ENCODE results near the gene ABHD12.

The ABHD12 gene

DNA sequence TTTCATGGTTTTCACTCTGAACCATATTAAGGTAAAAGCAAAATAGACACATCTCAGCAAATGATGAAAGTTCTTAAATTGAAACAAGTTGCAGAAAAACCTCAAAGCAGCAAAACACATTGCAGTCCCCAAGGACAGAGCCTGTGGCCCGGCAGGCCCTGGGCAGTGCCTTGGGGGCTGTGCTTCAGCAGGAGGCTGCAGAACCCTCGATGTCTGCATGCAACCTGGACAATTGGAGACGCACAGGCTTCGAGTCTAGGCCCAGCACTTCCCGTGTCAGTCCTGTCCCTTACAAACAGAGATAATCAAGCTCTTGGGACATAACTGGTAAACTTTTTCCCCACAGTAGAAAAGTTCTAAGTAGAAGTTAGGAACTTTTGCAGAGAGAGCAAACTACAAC, 133.5 kb downstream of the ABHD12 start:
- DNase-seq (ENCODE audit: low spot score) = no peak

DNA sequence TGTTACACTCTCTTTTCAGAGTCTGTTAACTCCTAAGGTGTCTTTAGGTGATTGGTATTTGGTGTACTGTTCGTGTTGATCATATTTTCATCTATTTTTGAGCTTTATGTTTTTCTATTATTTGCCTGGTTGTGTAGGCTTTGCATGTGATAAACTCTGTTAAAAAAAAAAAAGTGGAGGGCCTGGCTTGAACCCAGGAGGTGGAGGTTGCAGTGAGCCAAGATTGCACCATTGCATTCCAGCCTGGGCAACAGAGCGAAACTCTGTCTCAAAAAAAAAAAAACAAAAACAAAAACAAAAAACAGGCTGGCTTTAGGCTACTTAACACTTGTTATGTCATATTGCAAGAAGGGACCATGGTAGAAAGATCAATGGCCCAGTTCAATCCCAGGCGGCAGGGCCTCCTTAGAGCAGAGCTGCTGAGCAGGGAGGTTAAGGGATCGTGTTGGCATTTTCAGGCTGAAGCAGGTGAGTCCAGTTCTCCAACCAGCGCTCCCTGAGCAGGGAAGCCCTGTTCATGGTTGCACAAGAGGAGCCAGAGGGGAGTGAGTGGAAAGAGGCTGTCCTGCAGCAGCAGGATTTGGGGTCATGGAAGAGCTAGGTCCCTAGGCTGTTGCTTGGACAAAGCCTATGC, 134.3 kb downstream of the ABHD12 start:
- no peak for DNase-seq (ENCODE audit: low spot score)

DNA sequence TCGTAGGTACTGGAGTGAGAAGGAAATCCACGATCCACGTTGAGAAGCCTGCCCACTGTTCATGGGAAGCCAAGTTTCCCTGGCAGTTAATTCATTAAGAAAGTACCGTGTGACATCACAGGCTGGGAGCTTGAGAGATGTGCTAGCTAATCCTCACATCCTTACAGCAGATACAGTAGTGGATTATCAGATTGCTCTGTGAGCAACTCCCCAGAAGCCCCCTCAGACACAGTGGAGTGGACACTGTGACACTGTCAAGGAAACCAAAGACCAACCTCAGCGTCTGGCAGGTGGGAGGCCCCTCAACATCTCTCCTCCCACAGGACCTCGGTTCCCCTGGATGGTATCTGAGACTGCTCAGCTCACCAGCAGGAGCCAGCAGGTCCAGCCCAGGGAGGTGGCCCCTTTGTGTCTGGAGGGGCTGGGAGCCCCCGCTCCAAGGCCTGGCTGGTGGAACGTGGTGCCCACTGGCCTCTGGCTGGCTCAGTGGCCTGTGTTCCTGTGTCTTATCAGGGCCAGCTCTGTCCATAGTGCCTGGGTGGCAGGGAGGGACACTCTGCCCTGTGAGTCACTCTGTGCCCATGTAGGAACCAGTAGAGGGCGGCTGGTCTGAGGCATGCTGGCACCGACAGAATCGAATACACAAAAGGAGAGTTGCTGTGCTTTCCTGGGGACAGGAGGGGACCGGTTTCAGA, 135.5 kb downstream of the ABHD12 start:
- DNase-seq (ENCODE audit: low spot score) = no peak

DNA sequence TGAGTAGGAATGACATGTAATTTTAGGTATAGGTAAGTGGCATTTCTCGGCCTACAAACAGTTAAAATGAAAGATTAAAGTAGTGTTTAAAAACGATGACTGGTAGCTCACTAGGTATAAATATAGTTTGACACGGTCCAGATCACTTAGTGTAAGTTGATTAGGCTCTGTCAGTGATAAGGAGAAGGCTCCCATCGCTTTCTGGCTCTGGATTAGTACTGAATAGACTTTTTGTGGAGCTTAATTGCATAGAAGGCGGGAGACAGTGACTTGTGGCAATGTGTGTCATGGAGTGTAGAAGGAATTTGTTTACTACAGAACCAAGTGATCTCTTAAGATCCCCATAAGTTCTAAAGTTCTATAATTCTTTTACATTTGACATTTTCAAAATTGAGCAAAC, 136.1 kb downstream of the ABHD12 start:
- no peak for DNase-seq (ENCODE audit: low spot score)

DNA sequence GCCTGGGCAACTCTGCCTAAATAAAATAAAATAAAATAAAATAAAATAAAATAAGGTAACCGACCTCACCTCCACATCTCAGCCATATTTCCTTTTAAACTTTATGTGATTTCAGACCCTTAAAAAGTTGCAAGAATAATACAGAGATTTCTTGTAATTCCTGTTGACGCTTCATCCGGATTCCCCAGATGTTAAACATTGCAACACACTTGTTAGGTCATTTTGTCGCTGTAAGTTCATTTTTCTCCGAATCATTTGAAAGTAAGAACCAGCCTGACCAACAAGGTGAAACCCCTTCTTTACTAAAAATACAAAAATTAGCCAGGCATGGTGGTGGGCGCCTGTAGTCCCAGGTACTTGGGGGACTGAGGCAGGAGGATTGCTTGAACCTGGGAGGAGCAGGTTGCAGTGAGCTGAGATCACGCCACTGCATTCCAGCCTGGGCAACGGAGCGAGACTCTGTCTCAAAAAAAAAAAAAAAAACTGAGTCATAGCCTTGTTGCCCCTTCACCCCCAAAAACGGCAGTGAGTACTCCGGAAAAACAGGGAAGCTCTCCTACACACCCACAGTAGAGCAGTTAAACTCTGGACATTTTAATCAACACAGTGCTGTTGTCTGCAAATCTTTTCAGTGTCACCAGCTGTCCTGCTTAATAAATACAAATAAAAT, 136.9 kb downstream of the ABHD12 start:
- DNase-seq (ENCODE audit: low spot score) = no peak

DNA sequence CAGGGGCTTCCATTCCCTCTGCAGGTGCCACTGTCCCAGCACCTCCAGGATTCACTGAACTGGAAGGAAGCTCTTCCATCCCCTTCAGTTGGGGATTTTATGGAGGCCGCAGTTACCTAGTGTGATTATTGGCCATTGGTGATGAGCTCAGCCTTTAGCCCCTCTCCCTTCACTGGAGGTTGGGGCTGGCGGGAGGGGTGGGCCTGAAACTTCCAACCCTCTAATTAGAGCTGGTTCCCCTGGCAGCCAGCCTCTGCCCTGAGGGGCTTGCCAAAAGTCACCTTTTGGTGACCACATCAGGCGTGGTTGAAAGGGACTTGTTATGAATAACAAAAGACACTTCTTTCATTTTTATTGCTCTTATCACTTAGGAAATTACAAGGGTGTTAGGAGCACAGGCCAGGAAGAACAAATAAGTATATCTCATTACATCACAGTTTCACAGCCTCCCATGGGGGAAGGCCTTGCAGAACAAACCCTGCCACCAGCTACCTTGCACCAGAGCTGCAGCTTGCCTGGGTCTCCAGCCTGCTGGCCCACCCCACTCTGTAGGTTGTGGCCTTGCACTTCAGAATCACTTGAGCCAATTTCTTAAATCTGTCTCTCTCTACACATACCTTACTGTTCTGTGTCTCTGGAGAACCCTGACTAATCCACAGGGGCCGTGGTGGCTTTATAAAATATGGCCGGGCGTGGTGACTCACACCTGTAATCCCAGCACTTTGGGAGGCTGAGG, 137.8 kb downstream of the ABHD12 start:
- no peak for DNase-seq (ENCODE audit: low spot score)

DNA sequence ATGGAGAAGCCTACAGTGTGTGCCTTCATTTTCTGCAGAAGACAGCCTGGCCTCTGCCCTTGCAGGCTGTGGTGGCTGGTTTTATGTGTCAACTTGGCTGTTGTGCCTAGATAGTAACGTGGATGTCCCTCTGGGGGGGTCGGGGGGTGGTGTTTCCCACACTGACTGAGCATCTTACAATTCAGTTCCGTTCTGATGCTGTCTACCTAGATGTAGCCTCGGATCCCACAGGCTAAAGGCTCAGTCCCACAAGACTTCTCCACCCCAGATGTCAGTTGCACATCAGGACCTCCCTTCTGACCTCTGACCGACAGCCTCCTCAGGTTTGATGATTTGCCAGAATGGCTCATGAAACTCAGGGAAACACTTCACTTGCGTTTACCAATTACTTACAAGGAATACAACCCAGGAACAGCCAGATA, 138.4 kb downstream of the ABHD12 start:
- DNase-seq (ENCODE audit: low spot score) = no peak

DNA sequence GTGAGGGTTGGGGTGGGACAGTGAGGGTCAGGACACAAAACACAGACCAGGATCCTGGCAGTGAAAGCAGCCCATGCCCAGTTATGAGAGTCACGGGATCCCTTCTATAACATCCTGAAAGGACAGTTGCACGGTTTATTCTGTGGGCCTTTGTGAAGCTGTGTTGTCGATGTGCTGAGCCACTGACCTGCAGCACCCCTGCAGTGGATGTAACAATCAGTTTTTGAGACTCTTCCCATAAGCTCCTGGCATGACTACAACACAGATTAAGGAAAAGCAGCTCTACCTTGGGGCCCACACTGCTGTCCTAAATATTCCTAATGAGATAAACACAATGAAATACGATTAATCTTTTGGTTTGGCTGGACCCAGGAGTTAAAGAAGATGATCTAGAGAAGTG, 139.1 kb downstream of the ABHD12 start:
- no peak for DNase-seq (ENCODE audit: low spot score)

DNA sequence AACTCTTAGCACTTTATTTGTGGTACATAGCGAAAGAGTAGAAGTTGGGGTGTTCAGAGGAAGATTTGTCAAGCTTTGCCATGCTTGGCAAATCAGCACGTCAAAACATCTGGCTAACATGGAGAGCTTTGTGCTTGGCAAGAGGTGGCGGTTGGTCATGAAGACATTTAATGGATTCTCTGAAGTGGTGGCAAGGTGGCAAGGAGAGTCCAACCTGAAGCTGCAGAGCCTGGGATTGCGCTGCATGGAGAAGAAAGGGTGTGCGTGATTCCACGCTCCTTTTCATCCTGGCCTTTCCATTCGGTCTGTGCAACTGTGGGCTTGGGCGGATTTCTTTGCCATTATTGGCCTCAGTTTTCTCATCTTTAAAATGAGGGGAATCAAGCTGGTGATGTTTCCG, 139.6 kb downstream of the ABHD12 start:
- no peak for DNase-seq (ENCODE audit: low spot score)

DNA sequence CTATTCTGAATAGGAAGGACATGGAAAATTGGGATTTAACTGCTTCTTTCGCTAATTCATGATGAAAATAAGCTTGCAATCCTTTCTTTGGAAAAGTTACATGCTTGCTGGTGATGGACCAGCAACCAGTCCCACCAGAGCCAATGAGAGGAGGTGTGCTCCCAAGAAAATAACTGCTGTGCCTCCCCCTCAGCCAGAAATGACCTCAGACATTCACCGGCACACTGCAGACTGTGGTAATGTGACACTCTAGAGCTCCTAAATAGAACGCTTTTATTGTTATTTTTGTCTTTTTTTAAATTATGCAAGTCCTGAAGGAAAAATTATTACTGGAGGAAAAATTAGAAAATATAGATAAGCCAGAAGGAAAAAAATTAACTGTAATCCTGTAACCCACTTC, 140.1 kb downstream of the ABHD12 start:
- no peak for DNase-seq (ENCODE audit: low spot score)

Data from iPS-NIHi11 (cell line).